HG03354 (cell line): ENCODE data around the gene FARP1.

ENCODE experiments used
- ATAC-seq: cut with Tn5 transposase; IDR thresholded peaks from one replicate; pipeline ENCODE4 v1.9.1; 2021; ENCODE audit warnings: mild to moderate bottlenecking; ENCODE audit not compliant: unreplicated experiment, poor library complexity, severe bottlenecking

The FARP1 gene

GRCh38 chr13:98192008-98192407 is 49.1 kb downstream of the FARP1 start:
- no peak for ATAC-seq

- no peak for ATAC-seq
Observed at GRCh38 chr13:98195054-98195791, 52.3 kb downstream of the FARP1 start.

GRCh38 chr13:98198683-98199082 is 55.8 kb downstream of the FARP1 start:
- ATAC-seq, result no peak

GRCh38 chr13:98199480-98199879 is 56.6 kb downstream of the FARP1 start:
- no peak for ATAC-seq

GRCh38 chr13:98200211-98200878 is 57.5 kb downstream of the FARP1 start:
- no peak for ATAC-seq

- no peak for ATAC-seq
Observed at GRCh38 chr13:98201189-98201588, 58.3 kb downstream of the FARP1 start.

GRCh38 chr13:98201984-98202383 is 59.1 kb downstream of the FARP1 start:
- ATAC-seq, result no peak

GRCh38 chr13:98203646-98204326 is 60.9 kb downstream of the FARP1 start:
- ATAC-seq, result no peak

GRCh38 chr13:98204546-98204945 is 61.7 kb downstream of the FARP1 start:
- ATAC-seq, result no peak

- no peak for ATAC-seq
Observed at GRCh38 chr13:98206946-98207345, 64.1 kb downstream of the FARP1 start.

- ATAC-seq, result no peak
Observed at GRCh38 chr13:98207416-98207815, 64.5 kb downstream of the FARP1 start.

- ATAC-seq, result no peak
Observed at GRCh38 chr13:98208606-98209005, 65.7 kb downstream of the FARP1 start.

- ATAC-seq, result no peak
Observed at GRCh38 chr13:98212763-98213162, 69.9 kb downstream of the FARP1 start.

- ATAC-seq, result no peak
Observed at GRCh38 chr13:98213354-98213753, 70.5 kb downstream of the FARP1 start.

- ATAC-seq, result no peak
Observed at GRCh38 chr13:98214008-98214643, 71.2 kb downstream of the FARP1 start.

- no peak for ATAC-seq
Observed at GRCh38 chr13:98214707-98215106, 71.8 kb downstream of the FARP1 start.

- no peak for ATAC-seq
Observed at GRCh38 chr13:98215508-98215907, 72.6 kb downstream of the FARP1 start.

GRCh38 chr13:98216135-98216565 is 73.3 kb downstream of the FARP1 start:
- ATAC-seq, result no peak

GRCh38 chr13:98216711-98217285 is 73.9 kb downstream of the FARP1 start:
- no peak for ATAC-seq

- ATAC-seq, result no peak
Observed at GRCh38 chr13:98217597-98217996, 74.7 kb downstream of the FARP1 start.
